Smooth muscle cell (in vitro differentiated cells): Measurements from ENCODE around the gene ODR4. TPM values are rescaled to one million over a fixed set of nuclear protein-coding genes. Genes with fewer than 3 reads are reported as not detected.
"Not testable (repeated sequence)": the region's sequence is repeated elsewhere in the genome, so short reads cannot be mapped to it uniquely, and the experiment has no call there.

Source experiments
- DNase-seq: peaks from one replicate; lab custom pipeline; 2025; ENCODE audit not compliant: unreplicated experiment; lab: John Stamatoyannopoulos, UW
- H2AFZ ChIP-seq: fragments of 200-600 bp; sonication (generic); 2 replicates; pipeline ENCODE4 v1.6.0; 2016; ENCODE audit warnings: antibody characterized with exemption, low read depth, mild to moderate bottlenecking
- H3F3A ChIP-seq: fragments of 200-600 bp; sonication (generic); 2 replicates; pipeline ENCODE4 v1.6.0; 2017; ENCODE audit warnings: antibody characterized with exemption, low read depth
- H3K27ac ChIP-seq: fragments of 200-600 bp; sonication (generic); 2 replicates; pipeline ENCODE4 v1.5.1; 2016; ENCODE audit warnings: low read depth, mild to moderate bottlenecking
- H3K27me3 ChIP-seq: fragments of 200-600 bp; sonication (generic); 2 replicates; pipeline ENCODE4 v1.6.1; 2016; ENCODE audit warnings: low read depth, mild to moderate bottlenecking
- H3K36me3 ChIP-seq: fragments of 200-600 bp; sonication (generic); 2 replicates; pipeline ENCODE4 v1.5.1; 2016; ENCODE audit warnings: low read depth
- H3K4me1 ChIP-seq: fragments of 200-600 bp; sonication (generic); 2 replicates; pipeline ENCODE4 v1.5.1; 2016; ENCODE audit warnings: low read depth
- H3K4me2 ChIP-seq: fragments of 200-600 bp; sonication (generic); 2 replicates; pipeline ENCODE4 v1.6.0; 2016; ENCODE audit warnings: mild to moderate bottlenecking
- H3K4me3 ChIP-seq: fragments of 200-600 bp; sonication (generic); 2 replicates; pipeline ENCODE4 v1.5.1; 2016; ENCODE audit warnings: mild to moderate bottlenecking
- H3K79me2 ChIP-seq: fragments of 200-600 bp; sonication (generic); 2 replicates; pipeline ENCODE4 v1.6.0; 2016; ENCODE audit warnings: low read depth, mild to moderate bottlenecking
- H3K9ac ChIP-seq: fragments of 200-600 bp; sonication (generic); 2 replicates; pipeline ENCODE4 v1.6.0; 2016; ENCODE audit warnings: low read depth
- H3K9me3 ChIP-seq: fragments of 200-600 bp; sonication (generic); replicated peaks from 2 replicates; pipeline ENCODE4 v1.5.1; 2016; ENCODE audit warnings: low read depth
- H4K20me1 ChIP-seq: fragments of 200-600 bp; sonication (generic); 2 replicates; pipeline ENCODE4 v1.6.0; 2016; ENCODE audit warnings: low read depth
- CTCF ChIP-seq: fragments of 200-600 bp; sonication (generic); IDR thresholded peaks from 2 replicates; pipeline ENCODE4 v1.5.1; 2017; ENCODE audit warnings: borderline replicate concordance, mild to moderate bottlenecking, antibody characterized with exemption; ENCODE audit not compliant: insufficient read depth, poor library complexity, severe bottlenecking
- WGBS: methylation state at CpG from one replicate; pipeline ENCODE4 v1.1.7; 2016; ENCODE audit warnings: low lambda C conversion rate; 5-methylcytosine and 5-hydroxymethylcytosine counted together
- polyA plus RNA-seq: library from polyadenylated mRNA; unstranded; fragments of >200 nt; fragmentation: Nextera tagmentation; extraction: Ambion mirVana; gene quantifications from 2 replicates; pipeline ENCODE4 v1.2.1, GENCODE V29; 2016
- total RNA-seq: library from RNA; depleted of rRNA; stranded (reverse); fragments of >200 nt; gene quantifications from 2 replicates; pipeline ENCODE4 v1.2.3, GENCODE V29; 2014

The ODR4 gene
- total and polyA plus RNA-seq, 2 experiments from 2014 or later, result 17.5 to 36.9 TPM

GRCh38 chr1:186330758-186331157 lies 44.9 kb upstream of the ODR4 start:
- H3K4me3 ChIP-seq, result no peak overlapping the region
- no peaks in the 10 kb centered on the region for H3F3A ChIP-seq
- DNase-seq, result no peak
- no peaks in the 10 kb centered on the region for H3K79me2 ChIP-seq
- no peaks in the 10 kb centered on the region for H3K4me1 ChIP-seq
- H3K9ac ChIP-seq, result no peak overlapping the region
- 100% methylated on average over 1 of the region's 1 CpG for WGBS
- TF ChIP-seq CTCF, result peak; percentile 38
- no peaks in the 10 kb centered on the region for H4K20me1 ChIP-seq
- H3K27me3 ChIP-seq, result no peaks in the 10 kb centered on the region
- H3K36me3 ChIP-seq, result peaks cover 44% of the 10 kb centered on the region
- H2AFZ ChIP-seq, result no peak overlapping the region
- H3K9me3 ChIP-seq, result no peaks in the 10 kb centered on the region
- no peak overlapping the region for H3K4me2 ChIP-seq
- H3K27ac ChIP-seq, result no peak overlapping the region

GRCh38 chr1:186337554-186337953 lies 38.1 kb upstream of the ODR4 start:
- Histone ChIP-seq H3K4me3 (no peak overlapping the region), H3K4me1 (no peaks in the 10 kb centered on the region), H3K79me2 (no peaks in the 10 kb centered on the region), H3K4me2 (no peak overlapping the region), H3K9ac (no peak overlapping the region), H3K36me3 (peaks cover 68% of the 10 kb centered on the region), H4K20me1 (no peaks in the 10 kb centered on the region), H3K9me3 (no peaks in the 10 kb centered on the region), H3K27ac (no peak overlapping the region), H2AFZ (no peak overlapping the region), H3K27me3 (no peaks in the 10 kb centered on the region), H3F3A (no peaks in the 10 kb centered on the region)
- DNase-seq, result no peak
- whole genome bisulfite sequencing, result 94% methylated on average over 2 of the region's 2 CpGs
- TF ChIP-seq CTCF, result no peak

GRCh38 chr1:186340772-186341171 lies 34.9 kb upstream of the ODR4 start:
- Histone ChIP-seq H3K27me3 (no peaks in the 10 kb centered on the region), H3K27ac (no peak overlapping the region), H3K4me2 (no peak overlapping the region), H4K20me1 (no peaks in the 10 kb centered on the region), H3K4me3 (no peak overlapping the region), H3F3A (no peaks in the 10 kb centered on the region), H3K36me3 (peaks cover 71% of the 10 kb centered on the region), H3K79me2 (no peaks in the 10 kb centered on the region), H3K9me3 (no peaks in the 10 kb centered on the region), H3K4me1 (no peaks in the 10 kb centered on the region), H3K9ac (no peak overlapping the region), H2AFZ (no peak overlapping the region)
- WGBS, result 94% methylated on average over 5 of the region's 5 CpGs
- no peak for DNase-seq
- TF ChIP-seq CTCF, result no peak

- not testable (repeated sequence) for H3F3A ChIP-seq, H3K4me2 ChIP-seq, H3K79me2 ChIP-seq, H3K9me3 ChIP-seq, H2AFZ ChIP-seq, DNase-seq, H3K27me3 ChIP-seq, H3K4me3 ChIP-seq, H4K20me1 ChIP-seq, H3K4me1 ChIP-seq, H3K9ac ChIP-seq
- peak overlapping the region; percentile 3 for H3K27ac ChIP-seq
- peaks cover 69% of the 10 kb centered on the region for H3K36me3 ChIP-seq
- WGBS, result 47% methylated on average over 8 of the region's 8 CpGs
These were observed 27.6 kb upstream of the ODR4 start for GRCh38 chr1:186347837-186348691.
